Naive thymus-derived CD8-positive, alpha-beta T cell (primary cell): ENCODE results near the gene NHERF2. TPM values are rescaled to one million over a fixed set of nuclear protein-coding genes. Genes with fewer than 3 reads are reported as not detected.
A peak's percentile ranks its signal among the peaks of the same experiment; 100 is the strongest.

Experiments
- ATAC-seq, 2 donors: fragments of 150-1000 bp; cut with Tn5 transposase in 1 of 2; sonication (Bioruptor Pico), chemical (Tn5 transposase) in 1 of 2; 1 replicate in 1 of 2; 2 replicates in 1 of 2; pipeline ENCODE4 v1.10.0; 2021; ENCODE audit warnings: mild to moderate bottlenecking in 2 of 2, moderate library complexity in 2 of 2
- POLR2A ChIA-PET: fragments of 350-600 bp; sonication (Branson Sonifier 250); formaldehyde crosslinking; loops from one replicate; lab custom pipeline; 2021; ENCODE audit warnings: antibody characterized with exemption; lab: Charles Lee
- DNase-seq, 10 donors: peaks; one replicate each; pipeline versions ENCODE4 v3.0.0 to v3.0.0-alpha.2; 2020 to 2022
- H3K27ac Mint-ChIP-seq, 10 donors: one replicate each; pipeline ENCODE4 v1.8.0; 2020 to 2022; ENCODE audit warnings: mild to moderate bottlenecking in 10 of 10, mixed read lengths in 10 of 10, moderate library complexity in 4 of 10, inconsistent platforms in 1 of 10
- H3K27me3 Mint-ChIP-seq, 5 donors: one replicate each; pipeline ENCODE4 v1.8.0; 2021 to 2022; ENCODE audit warnings: mixed read lengths in 5 of 5
- H3K36me3 Mint-ChIP-seq, 3 donors: one replicate each; pipeline ENCODE4 v1.8.0; 2020 to 2022; ENCODE audit warnings: mixed read lengths in 3 of 3, mild to moderate bottlenecking in 2 of 3, inconsistent platforms in 1 of 3
- H3K4me1 Mint-ChIP-seq, 4 donors: one replicate each; pipeline ENCODE4 v1.8.0; 2021 to 2022; ENCODE audit warnings: mixed read lengths in 4 of 4
- H3K4me3 Mint-ChIP-seq, 10 donors: one replicate each; pipeline ENCODE4 v1.8.0; 2020 to 2022; ENCODE audit warnings: mild to moderate bottlenecking in 10 of 10, mixed read lengths in 10 of 10, moderate library complexity in 6 of 10, inconsistent platforms in 1 of 10
- H3K9me3 Mint-ChIP-seq, 9 donors: one replicate each; pipeline ENCODE4 v1.8.0; 2020 to 2022; ENCODE audit warnings: mixed read lengths in 9 of 9, mild to moderate bottlenecking in 3 of 9, inconsistent platforms in 1 of 9, moderate library complexity in 1 of 9
- polyA plus RNA-seq, 3 donors: library from polyadenylated mRNA; unstranded; fragments of 300-500 nt; fragmentation: Illumina TruSeq; gene quantifications; one replicate each; pipeline ENCODE4 v1.2.3, GENCODE V29; 2021
- total RNA-seq, 8 experiments: library from RNA in 2 of 8; stranded (reverse) in 2 of 8; gene quantifications; one replicate each; pipeline ENCODE4 v1.2.3 and lab custom pipeline; 2021 to 2026

The NHERF2 gene
- total and polyA plus RNA-seq, 5 experiments from 2014 or later: 0.32 to 6.0 (median 1.2) TPM

DNA sequence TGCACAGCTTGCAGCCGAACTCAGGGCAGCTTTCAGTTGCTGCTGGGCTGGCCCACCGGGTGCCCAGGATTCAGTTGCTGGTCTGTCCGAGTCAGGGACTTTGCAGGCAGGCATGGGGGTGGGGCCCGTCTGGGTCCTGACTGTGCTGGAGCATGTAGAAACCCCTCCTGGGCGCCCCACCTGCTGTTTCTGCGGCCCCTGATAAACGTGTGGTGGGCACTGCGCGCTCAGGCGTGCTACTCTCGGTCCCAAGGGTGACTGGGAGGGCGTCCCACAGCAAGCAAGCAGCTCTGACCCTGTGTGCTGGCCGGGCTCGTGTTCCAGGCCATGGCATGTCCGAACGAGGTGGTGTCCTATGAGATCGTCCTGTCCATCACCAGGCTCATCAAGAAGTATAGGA lies 33.6 kb downstream of the NHERF2 start:
- DNase-seq (no peak), ATAC-seq (no peak)
- POLR2A ChIA-PET: no interaction called here
- no peaks in the 10 kb centered on the region for H3K27me3 Mint-ChIP-seq
- H3K36me3 Mint-ChIP-seq: peaks cover 0 to 31% (median 0%) of the 10 kb centered on the region in 3 donors
- no peaks in the 10 kb centered on the region for H3K9me3 Mint-ChIP-seq
- H3K27ac Mint-ChIP-seq: no peak overlapping the region
- H3K4me1 Mint-ChIP-seq: peaks cover 0 to 6% (median 4%) of the 10 kb centered on the region in 4 donors
- H3K4me3 Mint-ChIP-seq: no peak overlapping the region

- H3K27me3 Mint-ChIP-seq: no peaks in the 10 kb centered on the region
- peaks cover 0 to 30% (median 3%) of the 10 kb centered on the region in 3 donors for H3K36me3 Mint-ChIP-seq
- peaks cover 0 to 6% (median 2%) of the 10 kb centered on the region in 4 donors for H3K4me1 Mint-ChIP-seq
- no peak for ATAC-seq
- no peak overlapping the region for H3K27ac Mint-ChIP-seq
- no peak for DNase-seq
- H3K4me3 Mint-ChIP-seq: no peak overlapping the region
- no peaks in the 10 kb centered on the region for H3K9me3 Mint-ChIP-seq
- POLR2A ChIA-PET: no interaction called here
These were observed 34.3 kb downstream of the NHERF2 start for GRCh38 chr16:2061023-2061422.

GRCh38 chr16:2061526-2061925 lies 34.8 kb downstream of the NHERF2 start:
- peak overlapping the region in 1 of 10 donors; percentile 60 for H3K27ac Mint-ChIP-seq
- POLR2A ChIA-PET: interaction anchor here (0.5 to 0.6 kb wide), 2 partner anchors 11 to 35 kb away, joined by 4 to 5 read pairs; partner anchors contain the start of gene NHERF2
- H3K27me3 Mint-ChIP-seq: no peaks in the 10 kb centered on the region
- no peak for DNase-seq
- H3K9me3 Mint-ChIP-seq: no peaks in the 10 kb centered on the region
- ATAC-seq: no peak
- peaks cover 0 to 6% (median 2%) of the 10 kb centered on the region in 4 donors for H3K4me1 Mint-ChIP-seq
- peaks cover 0 to 33% (median 6%) of the 10 kb centered on the region in 3 donors for H3K36me3 Mint-ChIP-seq
- H3K4me3 Mint-ChIP-seq: no peak overlapping the region

- H3K27ac Mint-ChIP-seq: no peak overlapping the region
- DNase-seq (no peak), ATAC-seq (no peak)
- POLR2A ChIA-PET: no interaction called here
- no peak overlapping the region for H3K4me3 Mint-ChIP-seq
- peaks cover 0 to 6% (median 0%) of the 10 kb centered on the region in 4 donors for H3K4me1 Mint-ChIP-seq
- no peaks in the 10 kb centered on the region for H3K9me3 Mint-ChIP-seq
- H3K36me3 Mint-ChIP-seq: peaks cover 0 to 33% (median 8%) of the 10 kb centered on the region in 3 donors
- H3K27me3 Mint-ChIP-seq: no peaks in the 10 kb centered on the region
These were observed 36.1 kb downstream of the NHERF2 start for GRCh38 chr16:2062801-2063200.

DNA sequence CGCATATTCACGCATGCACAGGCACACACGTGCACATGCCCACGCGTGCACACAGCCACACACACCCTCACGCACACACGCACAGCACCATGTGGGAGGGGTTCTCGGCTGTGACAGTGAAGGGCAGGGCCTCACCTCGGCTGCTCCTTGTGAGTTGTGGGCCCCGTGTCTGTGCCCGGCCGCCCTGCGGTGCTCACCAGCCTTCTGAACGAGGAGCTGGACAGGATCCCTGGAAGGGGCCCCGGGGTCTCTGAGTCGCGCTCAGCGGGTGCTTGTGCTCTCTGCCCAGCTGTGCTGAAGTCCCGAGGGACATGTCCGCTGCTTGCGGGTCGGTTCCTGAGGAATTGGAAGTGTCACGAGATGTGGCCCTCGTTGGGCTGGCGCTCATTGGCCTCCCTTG lies 37.2 kb downstream of the NHERF2 start:
- no peak overlapping the region for H3K27ac Mint-ChIP-seq
- no peaks in the 10 kb centered on the region for H3K9me3 Mint-ChIP-seq
- peaks cover 0 to 33% (median 8%) of the 10 kb centered on the region in 3 donors for H3K36me3 Mint-ChIP-seq
- no peaks in the 10 kb centered on the region for H3K4me1 Mint-ChIP-seq
- POLR2A ChIA-PET: no interaction called here
- ATAC-seq (no peak), DNase-seq (no peak)
- no peak overlapping the region for H3K4me3 Mint-ChIP-seq
- no peaks in the 10 kb centered on the region for H3K27me3 Mint-ChIP-seq

- Mint-ChIP-seq H3K4me3 (no peak overlapping the region), H3K9me3 (no peaks in the 10 kb centered on the region), H3K27me3 (no peaks in the 10 kb centered on the region), H3K4me1 (no peaks in the 10 kb centered on the region), H3K36me3 (peaks cover 0 to 35% (median 8%) of the 10 kb centered on the region in 3 donors), H3K27ac (no peak overlapping the region)
- POLR2A ChIA-PET: interaction anchor here (0.6 to 0.7 kb wide), 3 partner anchors 24 to 87 kb away, joined by 3 to 6 read pairs (median 3); no protein-coding TSS in a partner anchor
- no peak for ATAC-seq
- DNase-seq: no peak
These were observed 37.8 kb downstream of the NHERF2 start for GRCh38 chr16:2064368-2064945.

GRCh38 chr16:2066139-2066538 lies 39.4 kb downstream of the NHERF2 start:
- no peaks in the 10 kb centered on the region for H3K4me1 Mint-ChIP-seq
- no peaks in the 10 kb centered on the region for H3K27me3 Mint-ChIP-seq
- POLR2A ChIA-PET: no interaction called here
- peaks cover 0 to 40% (median 8%) of the 10 kb centered on the region in 3 donors for H3K36me3 Mint-ChIP-seq
- ATAC-seq (no peak), DNase-seq (no peak)
- no peaks in the 10 kb centered on the region for H3K9me3 Mint-ChIP-seq
- H3K27ac Mint-ChIP-seq: peak overlapping the region in 2 of 10 donors; percentile 25 to 53
- no peak overlapping the region for H3K4me3 Mint-ChIP-seq

DNA sequence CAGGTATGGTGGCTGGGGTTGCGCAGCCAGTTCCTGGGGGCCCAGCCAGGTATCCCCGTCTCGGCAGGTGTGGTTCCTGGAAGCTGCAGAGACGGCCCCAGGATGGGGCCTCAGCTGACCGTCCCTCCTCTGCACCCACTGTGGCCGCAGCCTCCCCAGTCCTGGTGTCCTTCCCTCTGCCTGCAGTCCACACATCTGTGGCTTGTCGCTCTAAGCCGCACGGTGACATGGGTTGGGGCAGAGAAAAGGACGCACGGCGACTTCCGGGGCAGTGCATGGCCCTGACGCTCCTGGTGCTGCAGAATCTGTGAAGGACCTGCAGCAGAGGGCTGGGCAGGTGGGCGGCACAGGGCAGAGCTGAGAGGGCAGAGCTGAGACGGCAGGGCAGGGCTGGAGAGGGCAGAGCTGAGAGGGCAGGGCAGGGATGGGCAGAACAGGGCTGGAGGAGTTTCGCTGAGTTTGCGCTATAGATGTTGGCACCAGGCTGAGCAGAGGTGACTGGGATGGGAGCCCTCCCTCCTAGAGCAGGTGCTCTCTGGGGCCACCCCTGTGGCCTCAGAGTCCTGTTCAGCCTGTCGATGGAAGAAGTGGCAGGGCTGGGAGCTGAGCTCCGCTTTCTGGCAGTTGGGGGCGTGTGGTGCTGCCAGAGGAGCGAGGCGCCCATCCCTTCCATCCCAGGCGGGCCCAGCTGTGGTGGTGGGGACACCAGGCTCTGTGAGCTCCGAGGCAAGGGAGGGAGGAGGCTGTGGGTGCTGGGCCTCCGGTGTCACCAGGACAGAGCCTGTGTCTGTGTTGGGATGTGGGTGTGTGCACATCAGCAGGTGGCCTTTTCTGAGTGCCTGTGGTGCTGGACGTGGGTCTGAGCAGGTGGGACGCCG lies 44.1 kb downstream of the NHERF2 start:
- peaks cover 0 to 50% (median 16%) of the 10 kb centered on the region in 3 donors for H3K36me3 Mint-ChIP-seq

DNA sequence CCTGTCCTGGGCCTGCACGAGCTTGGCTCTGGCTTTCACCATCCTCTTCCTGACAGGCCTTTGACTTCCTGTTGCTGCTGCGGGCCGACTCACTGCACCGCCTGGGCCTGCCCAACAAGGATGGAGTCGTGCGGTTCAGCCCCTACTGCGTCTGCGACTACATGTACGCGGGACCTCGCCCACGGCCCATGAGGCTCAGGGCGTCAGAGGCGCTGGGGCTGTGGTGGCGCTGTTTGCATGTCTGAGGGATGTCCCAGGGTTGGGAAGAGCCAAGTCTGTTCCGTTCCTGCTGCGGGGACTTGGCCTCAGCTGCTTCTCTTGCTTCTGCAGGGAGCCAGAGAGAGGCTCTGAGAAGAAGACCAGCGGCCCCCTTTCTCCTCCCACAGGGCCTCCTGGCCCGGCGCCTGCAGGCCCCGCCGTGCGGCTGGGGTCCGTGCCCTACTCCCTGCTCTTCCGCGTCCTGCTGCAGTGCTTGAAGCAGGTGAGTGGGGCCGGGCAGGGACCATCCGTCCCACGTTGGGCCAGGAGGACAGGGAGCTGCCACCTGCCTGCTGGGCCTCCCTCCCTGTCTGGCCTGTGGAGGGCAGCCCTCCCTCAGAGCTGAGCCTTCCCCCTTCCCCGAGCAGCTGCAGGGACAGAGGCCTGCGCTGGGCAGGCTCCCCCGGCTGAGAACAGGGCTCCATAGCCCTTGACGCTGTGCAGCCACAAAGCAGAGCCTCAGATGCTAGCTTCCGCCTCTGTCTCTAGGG lies 44.9 kb downstream of the NHERF2 start:
- Mint-ChIP-seq H3K36me3 (peaks cover 0 to 45% (median 10%) of the 10 kb centered on the region in 3 donors), H3K4me1 (no peaks in the 10 kb centered on the region), H3K9me3 (no peaks in the 10 kb centered on the region), H3K27me3 (no peaks in the 10 kb centered on the region), H3K4me3 (no peak overlapping the region), H3K27ac (no peak overlapping the region)
- ATAC-seq (no peak), DNase-seq (no peak)
- POLR2A ChIA-PET: interaction anchor here (0.5 kb wide), 1 partner anchor 128 kb away, joined by 3 read pairs; no protein-coding TSS in a partner anchor

More for the DNA sequence above, 44.1 kb downstream of the NHERF2 start:
- no peaks in the 10 kb centered on the region for H3K9me3 Mint-ChIP-seq
- POLR2A ChIA-PET: no interaction called here
- H3K4me1 Mint-ChIP-seq: no peaks in the 10 kb centered on the region
- H3K4me3 Mint-ChIP-seq: no peak overlapping the region
- no peak for DNase-seq
- H3K27me3 Mint-ChIP-seq: no peaks in the 10 kb centered on the region
- no peak for ATAC-seq
- no peak overlapping the region for H3K27ac Mint-ChIP-seq

DNA sequence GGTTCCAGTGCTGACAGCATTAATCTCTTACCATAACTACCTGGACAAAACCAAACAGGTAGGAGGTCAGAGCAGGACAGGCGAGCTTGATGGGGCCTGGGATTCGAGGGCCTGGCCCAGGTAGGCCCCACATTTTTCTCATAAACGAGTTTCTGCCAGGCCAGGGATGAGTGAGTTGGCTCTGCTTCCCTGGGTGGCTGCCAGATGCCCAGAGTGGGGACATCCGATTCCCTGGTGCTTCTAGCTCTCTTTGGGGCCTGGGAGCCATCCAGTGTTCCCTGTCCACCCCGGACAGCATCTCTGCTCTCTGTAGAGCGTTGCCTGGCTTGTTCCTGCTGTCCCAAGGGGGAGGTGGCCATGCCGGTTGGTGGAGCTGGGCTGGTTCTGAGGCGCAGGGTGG lies 46.2 kb downstream of the NHERF2 start:
- DNase-seq (no peak), ATAC-seq (no peak)
- POLR2A ChIA-PET: interaction anchor here (0.8 kb wide), 1 partner anchor 66 kb away, joined by 3 read pairs; no protein-coding TSS in a partner anchor
- Mint-ChIP-seq H3K9me3 (no peaks in the 10 kb centered on the region), H3K36me3 (peaks cover 0 to 42% (median 9%) of the 10 kb centered on the region in 3 donors), H3K27me3 (no peaks in the 10 kb centered on the region), H3K27ac (no peak overlapping the region), H3K4me1 (no peaks in the 10 kb centered on the region), H3K4me3 (no peak overlapping the region)

GRCh38 chr16:2074071-2074470 lies 47.4 kb downstream of the NHERF2 start:
- Mint-ChIP-seq H3K36me3 (peaks cover 0 to 33% (median 9%) of the 10 kb centered on the region in 3 donors), H3K9me3 (no peaks in the 10 kb centered on the region), H3K27ac (no peak overlapping the region), H3K27me3 (no peaks in the 10 kb centered on the region), H3K4me1 (no peaks in the 10 kb centered on the region), H3K4me3 (no peak overlapping the region)
- POLR2A ChIA-PET: interaction anchor here (0.5 kb wide), 1 partner anchor 726 kb away, joined by 3 read pairs; no protein-coding TSS in a partner anchor
- DNase-seq (no peak), ATAC-seq (no peak)

DNA sequence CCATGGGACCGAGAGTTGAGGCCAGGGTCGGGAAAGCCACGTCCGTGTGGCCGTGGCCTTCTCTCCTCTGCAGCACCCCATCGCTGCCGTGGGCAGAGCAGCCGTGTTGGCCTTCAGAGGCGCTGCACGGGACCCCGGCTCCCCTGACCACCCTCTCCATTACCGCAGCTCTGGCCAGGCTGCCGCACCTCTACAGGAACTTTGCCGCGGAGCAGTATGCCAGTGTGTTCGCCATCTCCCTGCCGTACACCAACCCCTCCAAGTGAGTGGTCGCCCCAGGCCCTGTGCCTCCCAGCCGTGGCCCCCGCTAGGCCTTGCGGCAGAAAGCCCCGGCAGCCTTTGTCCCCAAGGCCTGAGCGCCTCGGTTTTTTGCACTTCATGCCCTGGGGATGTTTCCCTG lies 48.9 kb downstream of the NHERF2 start:
- peaks cover 0 to 28% (median 9%) of the 10 kb centered on the region in 3 donors for H3K36me3 Mint-ChIP-seq
- no peak for ATAC-seq
- no peak for DNase-seq
- no peak overlapping the region for H3K4me3 Mint-ChIP-seq
- H3K9me3 Mint-ChIP-seq: no peaks in the 10 kb centered on the region
- H3K4me1 Mint-ChIP-seq: no peaks in the 10 kb centered on the region
- H3K27me3 Mint-ChIP-seq: no peaks in the 10 kb centered on the region
- POLR2A ChIA-PET: no interaction called here
- H3K27ac Mint-ChIP-seq: no peak overlapping the region
